ENCODE measurements around the gene DDX41. TPM values are rescaled to one million over a fixed set of nuclear protein-coding genes. Genes with fewer than 3 reads are reported as not detected.

Gene DDX41
- total RNA-seq, 4 donors from 2014 or later: 64.5 to 80.8 (median 68.5) TPM

DNA sequence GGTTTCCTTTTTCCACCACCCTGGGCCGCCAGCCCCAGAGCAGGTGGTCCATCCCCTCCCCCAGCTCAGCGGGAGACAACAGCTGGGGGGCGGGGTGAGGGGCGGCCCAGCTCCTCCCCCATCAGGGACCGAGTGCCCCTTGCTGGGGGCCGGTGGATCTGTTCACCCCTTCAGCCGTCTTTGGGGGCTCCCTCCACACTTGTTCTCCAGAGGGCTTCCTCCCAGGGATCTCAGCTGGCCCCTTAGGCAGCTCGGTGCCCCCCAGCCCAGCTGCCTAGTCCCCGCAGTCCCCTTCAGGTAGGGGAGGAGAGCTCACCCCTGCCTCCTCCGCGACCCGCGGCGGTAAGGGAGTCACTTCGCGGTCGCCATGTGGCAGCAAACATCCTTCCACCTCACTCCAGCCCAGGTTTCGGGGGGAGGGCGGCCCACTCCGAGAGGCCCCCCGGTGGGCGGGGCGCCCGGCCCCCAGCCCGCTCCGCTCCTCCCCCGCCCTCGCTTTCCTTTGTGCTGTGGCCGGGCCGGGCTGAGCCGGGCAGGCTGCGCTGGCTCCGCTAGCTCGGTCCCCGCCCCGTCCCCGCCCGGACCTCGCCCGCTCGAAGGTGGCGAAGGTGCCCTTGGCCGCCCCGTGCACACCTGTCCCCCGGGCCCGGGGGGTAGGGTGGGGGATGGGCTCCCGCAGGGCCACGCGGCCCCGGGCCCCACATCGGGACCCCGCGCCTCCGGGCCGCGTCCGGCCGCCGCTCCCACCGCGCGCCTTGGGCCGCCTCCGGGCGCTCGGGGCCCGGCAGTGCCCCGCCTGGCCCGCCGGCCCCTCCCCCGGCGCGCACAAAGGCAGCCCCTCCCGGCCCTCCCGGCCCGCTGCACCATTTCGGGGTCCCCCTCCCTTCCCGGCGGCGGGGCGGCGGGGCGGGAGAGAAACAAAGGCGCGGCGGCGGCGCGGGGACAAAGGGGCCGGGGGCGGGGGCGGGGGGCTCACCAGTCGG is 44.0 kb downstream of the DDX41 start:
- Histone ChIP-seq H3K4me1 (peaks cover 0 to 94% (median 62%) of the 10 kb centered on the region in 3 donors), H3K36me3 (peaks cover 0 to 15% of the 10 kb centered on the region in 2 donors), H3K9me3 (no peaks in the 10 kb centered on the region), H3K4me3 (peak overlapping the region; percentile 57 to 89), H3K27ac (peak overlapping the region; percentile 74 to 99 (median 93)), H3K27me3 (no peaks in the 10 kb centered on the region)
- ATAC-seq: no peak
- 17% methylated on average over 1 of the region's 93 CpGs; no CpG with 5 or more reads in 1 of the 2 donors for WGBS, 2 donors (ENCODE audit: low coverage in 1 of 2)
- TF ChIP-seq POLR2A (IDR thresholded peaks at IDR 0.05) (peak in 1 of 2 donors; percentile 16), EP300 (IDR thresholded peaks at IDR 0.05) (no peak)
- TF ChIP-seq, protein P1, sequence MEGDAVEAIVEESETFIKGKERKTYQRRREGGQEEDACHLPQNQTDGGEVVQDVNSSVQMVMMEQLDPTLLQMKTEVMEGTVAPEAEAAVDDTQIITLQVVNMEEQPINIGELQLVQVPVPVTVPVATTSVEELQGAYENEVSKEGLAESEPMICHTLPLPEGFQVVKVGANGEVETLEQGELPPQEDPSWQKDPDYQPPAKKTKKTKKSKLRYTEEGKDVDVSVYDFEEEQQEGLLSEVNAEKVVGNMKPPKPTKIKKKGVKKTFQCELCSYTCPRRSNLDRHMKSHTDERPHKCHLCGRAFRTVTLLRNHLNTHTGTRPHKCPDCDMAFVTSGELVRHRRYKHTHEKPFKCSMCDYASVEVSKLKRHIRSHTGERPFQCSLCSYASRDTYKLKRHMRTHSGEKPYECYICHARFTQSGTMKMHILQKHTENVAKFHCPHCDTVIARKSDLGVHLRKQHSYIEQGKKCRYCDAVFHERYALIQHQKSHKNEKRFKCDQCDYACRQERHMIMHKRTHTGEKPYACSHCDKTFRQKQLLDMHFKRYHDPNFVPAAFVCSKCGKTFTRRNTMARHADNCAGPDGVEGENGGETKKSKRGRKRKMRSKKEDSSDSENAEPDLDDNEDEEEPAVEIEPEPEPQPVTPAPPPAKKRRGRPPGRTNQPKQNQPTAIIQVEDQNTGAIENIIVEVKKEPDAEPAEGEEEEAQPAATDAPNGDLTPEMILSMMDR (IDR thresholded peaks at IDR 0.05): peak in 1 of 4 experiments; percentile 18

GRCh38 chr5:177471610-177472356 is 45.0 kb downstream of the DDX41 start:
- Histone ChIP-seq H3K27me3 (no peaks in the 10 kb centered on the region), H3K9me3 (no peaks in the 10 kb centered on the region), H3K27ac (peak overlapping the region in 3 of 4 donors; percentile 91 to 99 (median 95)), H3K4me3 (peak overlapping the region; percentile 57 to 89), H3K4me1 (peaks cover 0 to 84% (median 53%) of the 10 kb centered on the region in 3 donors), H3K36me3 (peaks cover 0 to 24% of the 10 kb centered on the region in 2 donors)
- TF ChIP-seq EP300 (IDR thresholded peaks at IDR 0.05): no peak
- TF ChIP-seq, protein P1 (IDR thresholded peaks at IDR 0.05): no peak
- no peak for TF ChIP-seq POLR2A (IDR thresholded peaks at IDR 0.05)
- TF ChIP-seq POLR2AphosphoS5 (IDR thresholded peaks at IDR 0.05): no peak
- ATAC-seq: peak; percentile 30
- WGBS, 2 donors (ENCODE audit: low coverage in 1 of 2): 0 to 23% methylated on average over 3 to 4 of the region's 14 CpGs

- Histone ChIP-seq H3K4me1 (peaks cover 0 to 76% (median 46%) of the 10 kb centered on the region in 3 donors), H3K36me3 (peaks cover 0 to 33% of the 10 kb centered on the region in 2 donors), H3K4me3 (peak overlapping the region in 1 of 2 donors; percentile 89), H3K27ac (peak overlapping the region in 3 of 4 donors; percentile 91 to 99 (median 95)), H3K9me3 (no peaks in the 10 kb centered on the region), H3K27me3 (no peaks in the 10 kb centered on the region)
- no peak for ATAC-seq
- TF ChIP-seq EP300 (IDR thresholded peaks at IDR 0.05) (no peak), POLR2A (IDR thresholded peaks at IDR 0.05) (no peak), POLR2AphosphoS5 (IDR thresholded peaks at IDR 0.05) (no peak)
- TF ChIP-seq, protein P1 (IDR thresholded peaks at IDR 0.05): no peak
- WGBS, 2 donors (ENCODE audit: low coverage in 1 of 2): 70% methylated on average over 4 of the region's 10 CpGs; no CpG with 5 or more reads in 1 of the 2 donors
Observed at GRCh38 chr5:177470759-177471536, 45.8 kb downstream of the DDX41 start.

- H3K27ac ChIP-seq: peak overlapping the region in 3 of 4 donors; percentile 91 to 99 (median 95)
- peaks cover 0 to 65% (median 35%) of the 10 kb centered on the region in 3 donors for H3K4me1 ChIP-seq
- ATAC-seq: no peak
- H3K9me3 ChIP-seq: no peaks in the 10 kb centered on the region
- peaks cover 0 to 43% of the 10 kb centered on the region in 2 donors for H3K36me3 ChIP-seq
- no peak overlapping the region for H3K4me3 ChIP-seq
- no peaks in the 10 kb centered on the region for H3K27me3 ChIP-seq
- 55 to 56% methylated on average over 5 to 6 of the region's 8 CpGs for WGBS, 2 donors (ENCODE audit: low coverage in 1 of 2)
- TF ChIP-seq, protein P1 (IDR thresholded peaks at IDR 0.05): no peak
- TF ChIP-seq POLR2A (IDR thresholded peaks at IDR 0.05) (no peak), POLR2AphosphoS5 (IDR thresholded peaks at IDR 0.05) (no peak), EP300 (IDR thresholded peaks at IDR 0.05) (no peak)
Observed at GRCh38 chr5:177469750-177470525, 46.8 kb downstream of the DDX41 start.

Measured in gastroesophageal sphincter (tissue), 4 donors.